WI38 (cell line): Measurements from ENCODE around the gene HPS6.
A peak's percentile ranks its signal among the peaks of the same experiment; 100 is the strongest.

Experiments
- H3K4me3 ChIP-seq: 2 replicates; pipeline ENCODE4 v1.5.1; 2011; ENCODE audit warnings: low read depth, mild to moderate bottlenecking, control low read depth, low read length
- CTCF ChIP-seq: IDR thresholded peaks from 2 replicates; pipeline ENCODE4 v1.5.1; 2012; ENCODE audit warnings: low read depth, mild to moderate bottlenecking, control low read depth, low read length

The HPS6 gene

GRCh38 chr10:102072673-102073527 lies 7.8 kb downstream of the HPS6 start:
- peak; percentile 93 for TF ChIP-seq CTCF
- H3K4me3 ChIP-seq = no peak overlapping the region

DNA sequence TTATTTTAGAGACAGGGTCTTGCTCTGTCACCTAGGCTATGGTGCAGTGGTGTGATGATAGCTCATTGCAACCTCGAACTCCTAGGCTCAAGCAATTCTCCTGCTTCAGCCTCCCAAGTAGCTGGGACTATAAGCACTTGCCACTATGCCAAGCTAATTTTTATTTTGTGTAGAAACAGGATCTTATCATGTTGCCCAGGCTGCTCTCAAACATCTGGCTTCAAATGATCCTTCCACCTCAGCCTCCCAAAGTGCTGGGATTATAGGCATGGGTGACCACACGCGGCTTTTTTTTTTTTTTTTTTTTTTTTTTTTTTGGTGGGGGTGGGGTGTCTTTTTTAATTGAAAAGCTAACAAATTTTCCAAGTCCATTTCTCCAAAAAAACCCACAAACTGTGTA lies 18.4 kb downstream of the HPS6 start:
- no peak for TF ChIP-seq CTCF
- H3K4me3 ChIP-seq = no peak overlapping the region

DNA sequence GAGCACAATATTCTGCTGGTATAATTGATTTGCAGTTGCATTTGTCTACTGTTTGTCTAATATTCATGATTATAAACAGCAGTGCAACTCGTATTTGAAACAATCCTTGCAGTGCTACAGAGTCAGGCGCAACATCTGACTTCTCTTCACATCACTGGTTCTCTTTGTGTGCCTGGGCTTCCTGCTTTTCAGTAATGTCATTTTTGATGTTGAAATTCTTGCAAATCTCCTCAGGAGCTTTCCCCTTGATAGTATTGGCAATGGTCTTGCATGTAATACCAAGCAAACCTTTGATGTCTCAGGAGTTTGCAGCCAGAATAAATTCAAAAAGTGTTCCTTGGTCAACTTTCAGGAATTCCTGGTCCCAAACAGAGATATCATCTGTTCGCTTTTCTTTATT lies 20.2 kb downstream of the HPS6 start:
- TF ChIP-seq CTCF = no peak
- no peak overlapping the region for H3K4me3 ChIP-seq

- no peak overlapping the region for H3K4me3 ChIP-seq
- no peak for TF ChIP-seq CTCF
These were observed 21.0 kb downstream of the HPS6 start for GRCh38 chr10:102086196-102086595.

DNA sequence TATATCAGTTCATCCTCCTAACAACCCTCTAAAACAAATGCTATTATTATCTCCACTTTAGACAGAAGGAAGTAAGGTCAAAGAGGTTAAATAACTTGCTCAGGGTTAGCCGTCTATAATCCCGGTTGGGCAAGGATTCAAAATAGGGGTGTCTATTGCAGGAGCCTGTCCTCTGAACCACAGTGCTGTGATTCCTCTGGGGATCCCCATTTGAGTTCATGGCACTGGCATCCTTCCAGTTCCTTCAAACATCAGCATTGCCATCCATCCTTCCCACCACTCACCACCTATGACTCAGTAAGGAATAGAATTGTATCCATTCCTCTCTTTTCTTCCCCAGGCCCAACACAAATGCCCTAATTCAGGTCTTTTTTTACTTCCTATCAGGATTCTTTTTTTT lies 25.6 kb downstream of the HPS6 start:
- H3K4me3 ChIP-seq = no peak overlapping the region
- no peak for TF ChIP-seq CTCF

DNA sequence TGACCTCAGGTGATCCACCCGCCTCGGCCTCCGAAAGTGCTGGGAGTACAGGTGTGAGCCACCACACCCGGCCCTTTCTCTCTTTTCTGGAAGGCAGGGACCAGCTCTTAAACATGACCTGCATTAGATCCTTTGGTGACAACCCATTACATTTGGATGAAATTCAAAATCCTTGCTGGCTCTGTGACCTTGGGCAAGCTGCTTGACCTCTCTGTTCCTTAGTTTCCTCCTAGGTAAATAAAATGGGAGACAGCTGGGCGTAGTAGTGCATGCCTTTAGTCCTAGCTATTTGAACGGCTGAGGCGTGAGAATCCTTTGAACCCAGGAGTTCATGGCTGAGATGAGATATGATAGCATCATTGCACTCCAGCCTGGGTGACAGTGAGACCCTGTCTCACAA lies 31.3 kb downstream of the HPS6 start:
- TF ChIP-seq CTCF = no peak
- H3K4me3 ChIP-seq = no peak overlapping the region

DNA sequence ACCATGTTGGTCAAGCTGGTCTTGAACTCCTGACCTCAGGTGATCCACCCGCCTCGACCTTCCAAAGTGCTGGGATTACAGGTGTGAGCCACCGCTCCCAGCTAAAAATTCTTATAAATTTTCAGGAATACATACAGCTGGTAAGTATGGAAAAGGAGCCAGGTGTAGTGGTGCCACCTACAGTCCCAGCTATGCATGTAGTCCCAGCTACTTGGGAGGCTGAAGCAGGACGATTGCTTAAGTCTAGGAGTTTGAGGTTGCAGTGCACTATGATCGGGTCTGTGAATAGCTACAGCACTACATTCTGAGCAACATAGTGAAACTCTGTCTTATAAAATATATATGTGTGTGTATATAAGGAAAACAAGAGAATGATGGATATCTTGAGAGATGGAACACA lies 36.0 kb downstream of the HPS6 start:
- H3K4me3 ChIP-seq = no peak overlapping the region
- TF ChIP-seq CTCF = no peak
